ENCODE results near the gene ALG6.

The ALG6 gene

GRCh38 chr1:63328781-63329180 lies 38.6 kb upstream of the ALG6 start:
- TF ChIP-seq CREB1 (IDR thresholded peaks at IDR 0.05; ENCODE audit: low read depth) = no peak
- no peak for TF ChIP-seq ZBTB7A (IDR thresholded peaks at IDR 0.05; ENCODE audit: low read depth)
- TF ChIP-seq YY1 (IDR thresholded peaks at IDR 0.05; ENCODE audit: low read depth) = no peak
- TF ChIP-seq TEAD4 (IDR thresholded peaks at IDR 0.05) = no peak
- no peak for TF ChIP-seq USF1 (IDR thresholded peaks at IDR 0.05)
- no peak for TF ChIP-seq REST (IDR thresholded peaks at IDR 0.05; ENCODE audit: low read depth)

GRCh38 chr1:63329621-63330330 lies 37.7 kb upstream of the ALG6 start:
- TF ChIP-seq EP300 (IDR thresholded peaks at IDR 0.05; ENCODE audit: borderline replicate concordance) (no peak), YY1 (IDR thresholded peaks at IDR 0.05; ENCODE audit: low read depth) (no peak), CEBPB (IDR thresholded peaks at IDR 0.05) (no peak), USF1 (IDR thresholded peaks at IDR 0.05) (no peak), ZBTB7A (IDR thresholded peaks at IDR 0.05; ENCODE audit: low read depth) (no peak), REST (IDR thresholded peaks at IDR 0.05; ENCODE audit: low read depth) (no peak), FOXM1 (IDR thresholded peaks at IDR 0.05; ENCODE audit: borderline replicate concordance, low read depth) (no peak), RAD21 (IDR thresholded peaks at IDR 0.05; ENCODE audit: low read depth) (no peak), CREB1 (IDR thresholded peaks at IDR 0.05; ENCODE audit: low read depth) (no peak), TEAD4 (IDR thresholded peaks at IDR 0.05) (no peak), NFIC (IDR thresholded peaks at IDR 0.05) (no peak)

GRCh38 chr1:63330331-63330916 lies 37.0 kb upstream of the ALG6 start:
- no peak for TF ChIP-seq REST (IDR thresholded peaks at IDR 0.05; ENCODE audit: low read depth)
- TF ChIP-seq ZBTB7A (IDR thresholded peaks at IDR 0.05; ENCODE audit: low read depth) = no peak
- TF ChIP-seq CEBPB (IDR thresholded peaks at IDR 0.05) = no peak
- no peak for TF ChIP-seq YY1 (IDR thresholded peaks at IDR 0.05; ENCODE audit: low read depth)
- no peak for TF ChIP-seq FOXM1 (IDR thresholded peaks at IDR 0.05; ENCODE audit: borderline replicate concordance, low read depth)
- no peak for TF ChIP-seq RAD21 (IDR thresholded peaks at IDR 0.05; ENCODE audit: low read depth)
- no peak for TF ChIP-seq TCF12 (IDR thresholded peaks at IDR 0.05; ENCODE audit: low read depth)
- no peak for TF ChIP-seq CREB1 (IDR thresholded peaks at IDR 0.05; ENCODE audit: low read depth)
- TF ChIP-seq EP300 (IDR thresholded peaks at IDR 0.05; ENCODE audit: borderline replicate concordance) = no peak
- no peak for TF ChIP-seq MAX (IDR thresholded peaks at IDR 0.05)
- no peak for TF ChIP-seq TAF1 (IDR thresholded peaks at IDR 0.05; ENCODE audit: low read depth)
- TF ChIP-seq NFIC (IDR thresholded peaks at IDR 0.05) = no peak
- TF ChIP-seq EGR1 (IDR thresholded peaks at IDR 0.05) = no peak
- TF ChIP-seq TEAD4 (IDR thresholded peaks at IDR 0.05) = no peak
- TF ChIP-seq USF1 (IDR thresholded peaks at IDR 0.05) = no peak

- TF ChIP-seq REST (IDR thresholded peaks at IDR 0.05; ENCODE audit: low read depth) = no peak
- TF ChIP-seq RAD21 (IDR thresholded peaks at IDR 0.05; ENCODE audit: low read depth) = no peak
- TF ChIP-seq YY1 (IDR thresholded peaks at IDR 0.05; ENCODE audit: low read depth) = no peak
- TF ChIP-seq NFIC (IDR thresholded peaks at IDR 0.05) = no peak
- TF ChIP-seq TAF1 (IDR thresholded peaks at IDR 0.05; ENCODE audit: low read depth) = no peak
- TF ChIP-seq EGR1 (IDR thresholded peaks at IDR 0.05) = no peak
- no peak for TF ChIP-seq TCF12 (IDR thresholded peaks at IDR 0.05; ENCODE audit: low read depth)
- no peak for TF ChIP-seq MAX (IDR thresholded peaks at IDR 0.05)
- TF ChIP-seq CREB1 (IDR thresholded peaks at IDR 0.05; ENCODE audit: low read depth) = no peak
- TF ChIP-seq TEAD4 (IDR thresholded peaks at IDR 0.05) = no peak
- TF ChIP-seq EP300 (IDR thresholded peaks at IDR 0.05; ENCODE audit: borderline replicate concordance) = no peak
- TF ChIP-seq CEBPB (IDR thresholded peaks at IDR 0.05) = no peak
- TF ChIP-seq FOXM1 (IDR thresholded peaks at IDR 0.05; ENCODE audit: borderline replicate concordance, low read depth) = no peak
- TF ChIP-seq USF1 (IDR thresholded peaks at IDR 0.05) = no peak
- TF ChIP-seq ZBTB7A (IDR thresholded peaks at IDR 0.05; ENCODE audit: low read depth) = no peak
Measured at GRCh38 chr1:63342402-63342801, 25.0 kb upstream of the ALG6 start.

Data from Ishikawa (cell line).